ENCODE measurements around the gene FPR2. TPM values are rescaled to one million over a fixed set of nuclear protein-coding genes. Genes with fewer than 3 reads are reported as not detected.

FPR2 gene
- polyA plus RNA-seq, 1 donor (not counting 4 experiments of a cell fraction or from before 2014, with no cell fraction given): 0.05 TPM

DNA sequence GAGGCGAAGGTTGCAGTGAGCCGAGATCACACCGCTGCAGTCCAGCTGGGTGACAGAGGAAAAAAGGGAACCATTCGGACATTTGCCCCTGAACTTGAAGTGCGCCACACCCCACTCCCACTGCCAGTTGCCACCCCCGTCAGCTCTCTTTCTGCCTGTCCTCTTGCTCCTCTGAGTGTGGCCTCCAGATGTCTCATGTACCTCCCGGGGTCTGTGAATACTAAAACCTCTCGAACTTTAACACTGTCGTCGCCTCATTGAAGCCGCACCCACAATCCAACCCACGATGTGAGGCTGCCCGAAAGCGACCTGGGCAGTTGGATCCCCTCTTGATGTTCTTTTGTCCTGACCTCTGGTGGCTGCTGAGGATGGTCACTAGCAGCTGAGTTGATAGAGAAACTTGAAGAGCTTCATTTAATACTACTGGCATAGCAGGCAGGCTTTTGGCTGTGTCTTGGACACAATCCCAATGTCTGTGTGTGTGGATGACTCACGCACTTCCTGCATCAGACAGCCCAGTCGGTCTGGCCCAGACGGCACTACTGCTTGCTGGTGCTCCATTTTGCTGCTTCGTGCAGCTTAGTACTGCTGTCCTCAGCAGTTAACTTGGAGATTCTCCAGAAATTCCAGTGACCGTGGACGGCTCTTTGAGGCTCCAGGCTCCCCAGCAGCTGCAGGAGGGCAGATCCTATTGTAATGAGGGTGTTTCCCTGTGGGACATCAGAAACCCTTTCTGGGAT lies 38.2 kb downstream of the FPR2 start:
- H3K4me2 ChIP-seq (ENCODE audit: control insufficient read depth, extremely low read depth, insufficient read depth, low read depth, low read length): peak overlapping the region; percentile 61
- H3K79me2 ChIP-seq (ENCODE audit: control insufficient read depth, insufficient read depth, low read length): no peaks in the 10 kb centered on the region
- no peak for TF ChIP-seq EZH2 (IDR thresholded peaks at IDR 0.05; ENCODE audit: low read length)
- TF ChIP-seq, protein P1, sequence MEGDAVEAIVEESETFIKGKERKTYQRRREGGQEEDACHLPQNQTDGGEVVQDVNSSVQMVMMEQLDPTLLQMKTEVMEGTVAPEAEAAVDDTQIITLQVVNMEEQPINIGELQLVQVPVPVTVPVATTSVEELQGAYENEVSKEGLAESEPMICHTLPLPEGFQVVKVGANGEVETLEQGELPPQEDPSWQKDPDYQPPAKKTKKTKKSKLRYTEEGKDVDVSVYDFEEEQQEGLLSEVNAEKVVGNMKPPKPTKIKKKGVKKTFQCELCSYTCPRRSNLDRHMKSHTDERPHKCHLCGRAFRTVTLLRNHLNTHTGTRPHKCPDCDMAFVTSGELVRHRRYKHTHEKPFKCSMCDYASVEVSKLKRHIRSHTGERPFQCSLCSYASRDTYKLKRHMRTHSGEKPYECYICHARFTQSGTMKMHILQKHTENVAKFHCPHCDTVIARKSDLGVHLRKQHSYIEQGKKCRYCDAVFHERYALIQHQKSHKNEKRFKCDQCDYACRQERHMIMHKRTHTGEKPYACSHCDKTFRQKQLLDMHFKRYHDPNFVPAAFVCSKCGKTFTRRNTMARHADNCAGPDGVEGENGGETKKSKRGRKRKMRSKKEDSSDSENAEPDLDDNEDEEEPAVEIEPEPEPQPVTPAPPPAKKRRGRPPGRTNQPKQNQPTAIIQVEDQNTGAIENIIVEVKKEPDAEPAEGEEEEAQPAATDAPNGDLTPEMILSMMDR (optimal IDR thresholded peaks at IDR 0.05 in 1 of 3, IDR thresholded peaks at IDR 0.05 in 1 of 3, conservative IDR thresholded peaks at IDR 0.05 in 1 of 3; ENCODE audit: extremely low read depth in 1 of 3, insufficient read depth in 2 of 3, low read length in 3 of 3): no peak
- H3K4me3 ChIP-seq (ENCODE audit: control insufficient read depth in 2 of 3, extremely low read depth in 1 of 3, insufficient read depth in 2 of 3, low read depth in 1 of 3, low read length in 3 of 3): peak overlapping the region in 1 of 3 experiments; percentile 25
- no peaks in the 10 kb centered on the region for H3K9me1 ChIP-seq (ENCODE audit: control insufficient read depth, extremely low read depth, insufficient read depth, low read length)
- H3K36me3 ChIP-seq (ENCODE audit: control insufficient read depth in 2 of 2, extremely low read depth in 1 of 2, insufficient read depth in 2 of 2, low read length in 2 of 2): no peaks in the 10 kb centered on the region
- H3K9ac ChIP-seq (ENCODE audit: control insufficient read depth, extremely low read depth, insufficient read depth, low read length): no peak overlapping the region
- FAIRE-seq: peak; percentile 99
- no peaks in the 10 kb centered on the region for H4K20me1 ChIP-seq (ENCODE audit: control insufficient read depth, extremely low read depth, insufficient read depth, low read length)
- H3K9me3 ChIP-seq (ENCODE audit: control insufficient read depth, low read depth, low read length): no peaks in the 10 kb centered on the region
- dilution Hi-C loops (cut with MboI; ENCODE audit: extremely low pct_ligation_motif_present, low sequenced_read_pairs): no loop called here
- peak overlapping the region; percentile 76 for H2AFZ ChIP-seq (ENCODE audit: control insufficient read depth, low read length)
- no peaks in the 10 kb centered on the region for H3K27me3 ChIP-seq (ENCODE audit: control insufficient read depth, extremely low read depth, insufficient read depth, low read length)
- H3K27ac ChIP-seq (ENCODE audit: control insufficient read depth, insufficient read depth, low read length): no peak overlapping the region
- DNase-seq (ENCODE audit: low read depth, low spot score): no peak
- peaks cover 7% of the 10 kb centered on the region for H3K4me1 ChIP-seq (ENCODE audit: control insufficient read depth, extremely low read depth, insufficient read depth, low read length)

DNA sequence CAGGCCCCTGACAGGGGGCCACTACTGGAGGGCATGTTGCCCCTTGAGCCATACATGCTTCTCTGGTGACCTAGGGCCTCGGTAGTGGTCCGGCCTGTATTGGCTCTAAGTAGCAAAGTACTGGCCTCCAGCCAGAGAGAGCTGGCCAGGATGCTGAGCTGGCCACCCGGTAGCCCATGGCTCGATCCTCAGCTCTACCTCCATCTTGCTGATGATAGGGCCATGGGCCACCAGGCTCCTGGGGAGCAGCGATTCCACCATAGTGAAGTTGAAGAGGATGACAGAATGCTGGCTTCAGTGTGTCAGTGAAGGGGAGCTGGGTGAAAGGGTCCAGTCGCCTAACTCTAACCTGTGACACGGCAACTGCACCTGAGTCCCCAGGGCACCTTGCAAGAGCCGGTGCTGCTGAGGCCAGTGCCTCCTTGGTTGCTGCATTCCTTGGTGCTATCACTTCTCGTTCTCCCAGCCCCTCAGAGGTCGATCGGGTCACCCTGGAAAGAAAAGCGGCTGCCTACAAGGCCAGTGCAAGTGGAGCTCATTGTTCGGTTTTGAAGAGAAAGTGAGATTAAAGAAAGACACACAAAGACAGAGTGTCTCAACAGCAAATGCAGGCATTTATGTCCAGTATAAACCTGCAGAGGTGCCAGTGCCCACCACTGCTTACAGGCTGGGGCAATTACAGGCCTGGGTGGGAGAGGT lies 38.9 kb downstream of the FPR2 start:
- FAIRE-seq: no peak
- H3K4me2 ChIP-seq (ENCODE audit: control insufficient read depth, extremely low read depth, insufficient read depth, low read depth, low read length): peak overlapping the region; percentile 34
- no peak overlapping the region for H3K4me3 ChIP-seq (ENCODE audit: control insufficient read depth in 2 of 3, extremely low read depth in 1 of 3, insufficient read depth in 2 of 3, low read depth in 1 of 3, low read length in 3 of 3)
- no peaks in the 10 kb centered on the region for H3K36me3 ChIP-seq (ENCODE audit: control insufficient read depth in 2 of 2, extremely low read depth in 1 of 2, insufficient read depth in 2 of 2, low read length in 2 of 2)
- DNase-seq (ENCODE audit: low read depth, low spot score): no peak
- dilution Hi-C loops (cut with MboI; ENCODE audit: extremely low pct_ligation_motif_present, low sequenced_read_pairs): no loop called here
- H3K9me1 ChIP-seq (ENCODE audit: control insufficient read depth, extremely low read depth, insufficient read depth, low read length): no peaks in the 10 kb centered on the region
- no peaks in the 10 kb centered on the region for H4K20me1 ChIP-seq (ENCODE audit: control insufficient read depth, extremely low read depth, insufficient read depth, low read length)
- H3K79me2 ChIP-seq (ENCODE audit: control insufficient read depth, insufficient read depth, low read length): no peaks in the 10 kb centered on the region
- no peak overlapping the region for H3K27ac ChIP-seq (ENCODE audit: control insufficient read depth, insufficient read depth, low read length)
- no peaks in the 10 kb centered on the region for H3K9me3 ChIP-seq (ENCODE audit: control insufficient read depth, low read depth, low read length)
- H3K9ac ChIP-seq (ENCODE audit: control insufficient read depth, extremely low read depth, insufficient read depth, low read length): no peak overlapping the region
- no peak for TF ChIP-seq EZH2 (IDR thresholded peaks at IDR 0.05; ENCODE audit: low read length)
- TF ChIP-seq, protein P1 (optimal IDR thresholded peaks at IDR 0.05 in 1 of 3, IDR thresholded peaks at IDR 0.05 in 1 of 3, conservative IDR thresholded peaks at IDR 0.05 in 1 of 3; ENCODE audit: extremely low read depth in 1 of 3, insufficient read depth in 2 of 3, low read length in 3 of 3): no peak
- H3K4me1 ChIP-seq (ENCODE audit: control insufficient read depth, extremely low read depth, insufficient read depth, low read length): peaks cover 7% of the 10 kb centered on the region
- H3K27me3 ChIP-seq (ENCODE audit: control insufficient read depth, extremely low read depth, insufficient read depth, low read length): no peaks in the 10 kb centered on the region
- peak overlapping the region; percentile 6 for H2AFZ ChIP-seq (ENCODE audit: control insufficient read depth, low read length)
